ENCODE data around the gene TSPAN7.

- TF ChIP-seq, protein P1, sequence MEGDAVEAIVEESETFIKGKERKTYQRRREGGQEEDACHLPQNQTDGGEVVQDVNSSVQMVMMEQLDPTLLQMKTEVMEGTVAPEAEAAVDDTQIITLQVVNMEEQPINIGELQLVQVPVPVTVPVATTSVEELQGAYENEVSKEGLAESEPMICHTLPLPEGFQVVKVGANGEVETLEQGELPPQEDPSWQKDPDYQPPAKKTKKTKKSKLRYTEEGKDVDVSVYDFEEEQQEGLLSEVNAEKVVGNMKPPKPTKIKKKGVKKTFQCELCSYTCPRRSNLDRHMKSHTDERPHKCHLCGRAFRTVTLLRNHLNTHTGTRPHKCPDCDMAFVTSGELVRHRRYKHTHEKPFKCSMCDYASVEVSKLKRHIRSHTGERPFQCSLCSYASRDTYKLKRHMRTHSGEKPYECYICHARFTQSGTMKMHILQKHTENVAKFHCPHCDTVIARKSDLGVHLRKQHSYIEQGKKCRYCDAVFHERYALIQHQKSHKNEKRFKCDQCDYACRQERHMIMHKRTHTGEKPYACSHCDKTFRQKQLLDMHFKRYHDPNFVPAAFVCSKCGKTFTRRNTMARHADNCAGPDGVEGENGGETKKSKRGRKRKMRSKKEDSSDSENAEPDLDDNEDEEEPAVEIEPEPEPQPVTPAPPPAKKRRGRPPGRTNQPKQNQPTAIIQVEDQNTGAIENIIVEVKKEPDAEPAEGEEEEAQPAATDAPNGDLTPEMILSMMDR (IDR thresholded peaks at IDR 0.05; ENCODE audit: insufficient read depth, low read depth, low read length) = no peak
- no peak for TF ChIP-seq EZH2 (IDR thresholded peaks at IDR 0.05; ENCODE audit: insufficient read depth, low read length)
Measured at GRCh38 chrX:38649674-38650647, 88.6 kb downstream of the TSPAN7 start.

All from astrocyte (in vitro differentiated cells and primary cell).